ENCODE measurements around the gene LRRC56. TPM values are rescaled to one million over a fixed set of nuclear protein-coding genes. Genes with fewer than 3 reads are reported as not detected.

Gene LRRC56
- total RNA-seq, 2 experiments from 2014 or later: 2.4 TPM

- no peaks in the 10 kb centered on the region for H3K27me3 Mint-ChIP-seq
- intact Hi-C loops (cut with DNase I, micrococcal nuclease): loop anchor here in 1 of 2 experiments (10.0 kb wide), 1 partner anchor 45 kb away; the partner anchor contains the start of gene PTDSS2
- CTCF ChIA-PET: no interaction called here
- no peak overlapping the region for H3K4me3 Mint-ChIP-seq
- Histone ChIP-seq H3K4me3 (ENCODE audit: low read length) (no peak overlapping the region), H3K27ac (ENCODE audit: low read depth in 1 of 2, low read length in 2 of 2) (peak overlapping the region in 1 of 2 donors; percentile 13), H3K36me3 (ENCODE audit: insufficient read depth, low read length) (peaks cover 68% of the 10 kb centered on the region), H3K4me1 (ENCODE audit: insufficient read depth, low read length) (peaks cover 23% of the 10 kb centered on the region), H3K9me3 (ENCODE audit: control insufficient read depth in 1 of 2, insufficient read depth in 1 of 2, low read length in 2 of 2) (no peaks in the 10 kb centered on the region), H3K27me3 (ENCODE audit: control insufficient read depth in 1 of 2, insufficient read depth in 2 of 2, low read length in 2 of 2) (no peaks in the 10 kb centered on the region)
- no peak for TF ChIP-seq CTCF (IDR thresholded peaks at IDR 0.05)
- H3K27ac Mint-ChIP-seq: no peak overlapping the region
- DNase-seq (no peak), ATAC-seq (ENCODE audit: poor library complexity) (no peak)
- H3K36me3 Mint-ChIP-seq (ENCODE audit: low read depth): peaks cover 43% of the 10 kb centered on the region
- POLR2A ChIA-PET: interaction anchor here (1.5 kb wide), 1 partner anchor 50 kb away, joined by 3 read pairs; no protein-coding TSS in a partner anchor
- H3K4me1 Mint-ChIP-seq (ENCODE audit: low read depth): peaks cover 4% of the 10 kb centered on the region
- H3K9me3 Mint-ChIP-seq: no peaks in the 10 kb centered on the region
These were observed 37.9 kb upstream of the LRRC56 start for GRCh38 chr11:499201-500076.

- ChIA-PET CTCF (no interaction called here), POLR2A (interaction anchor here (1.2 kb wide), 1 partner anchor 293 kb away, joined by 3 read pairs; the partner anchor contains the start of genes BET1L and RIC8A)
- H3K27ac ChIP-seq (ENCODE audit: low read depth in 1 of 2, low read length in 2 of 2): no peak overlapping the region
- H3K9me3 ChIP-seq (ENCODE audit: control insufficient read depth in 1 of 2, insufficient read depth in 1 of 2, low read length in 2 of 2): no peaks in the 10 kb centered on the region
- Mint-ChIP-seq H3K36me3 (ENCODE audit: low read depth) (peaks cover 31% of the 10 kb centered on the region), H3K27ac (no peak overlapping the region), H3K4me1 (ENCODE audit: low read depth) (peaks cover 18% of the 10 kb centered on the region), H3K4me3 (no peak overlapping the region), H3K27me3 (no peaks in the 10 kb centered on the region), H3K9me3 (no peaks in the 10 kb centered on the region)
- intact Hi-C loops (cut with DNase I, micrococcal nuclease): loop anchor here in 1 of 2 experiments (10.0 kb wide), 1 partner anchor 46 kb away; the partner anchor contains the start of gene PTDSS2
- H3K4me3 ChIP-seq (ENCODE audit: low read length): no peak overlapping the region
- H3K27me3 ChIP-seq (ENCODE audit: control insufficient read depth in 1 of 2, insufficient read depth in 2 of 2, low read length in 2 of 2): no peaks in the 10 kb centered on the region
- peaks cover 53% of the 10 kb centered on the region for H3K36me3 ChIP-seq (ENCODE audit: insufficient read depth, low read length)
- ATAC-seq (ENCODE audit: poor library complexity) (no peak), DNase-seq (no peak)
- TF ChIP-seq CTCF (IDR thresholded peaks at IDR 0.05): no peak
- H3K4me1 ChIP-seq (ENCODE audit: insufficient read depth, low read length): peaks cover 40% of the 10 kb centered on the region
These were observed 36.2 kb upstream of the LRRC56 start for GRCh38 chr11:501001-501682.

GRCh38 chr11:501683-502287 lies 35.5 kb upstream of the LRRC56 start:
- Mint-ChIP-seq H3K27me3 (peaks cover 4% of the 10 kb centered on the region), H3K4me1 (ENCODE audit: low read depth) (peaks cover 24% of the 10 kb centered on the region), H3K9me3 (no peaks in the 10 kb centered on the region), H3K36me3 (ENCODE audit: low read depth) (peaks cover 31% of the 10 kb centered on the region), H3K27ac (no peak overlapping the region), H3K4me3 (peak overlapping the region; percentile 15)
- intact Hi-C loops (cut with DNase I, micrococcal nuclease): loop anchor here in 1 of 2 experiments (10.0 kb wide), 1 partner anchor 47 kb away; the partner anchor contains the start of gene PTDSS2
- no peaks in the 10 kb centered on the region for H3K27me3 ChIP-seq (ENCODE audit: control insufficient read depth in 1 of 2, insufficient read depth in 2 of 2, low read length in 2 of 2)
- DNase-seq (peak in 1 of 14 experiments; percentile 23), ATAC-seq (ENCODE audit: poor library complexity) (no peak)
- no peaks in the 10 kb centered on the region for H3K9me3 ChIP-seq (ENCODE audit: control insufficient read depth in 1 of 2, insufficient read depth in 1 of 2, low read length in 2 of 2)
- ChIA-PET POLR2A (interaction anchor here (1.0 to 1.2 kb wide), 2 partner anchors 294 to 318 kb away, joined by 3 read pairs; partner anchors contain the start of genes BET1L and RIC8A), CTCF (no interaction called here)
- no peak overlapping the region for H3K4me3 ChIP-seq (ENCODE audit: low read length)
- TF ChIP-seq CTCF (IDR thresholded peaks at IDR 0.05): no peak
- H3K27ac ChIP-seq (ENCODE audit: low read depth in 1 of 2, low read length in 2 of 2): no peak overlapping the region
- H3K4me1 ChIP-seq (ENCODE audit: insufficient read depth, low read length): peaks cover 44% of the 10 kb centered on the region
- peaks cover 50% of the 10 kb centered on the region for H3K36me3 ChIP-seq (ENCODE audit: insufficient read depth, low read length)

Measured in CD4-positive, alpha-beta T cell (primary cell).